ENCODE measurements around the gene INPP4B.

DNA sequence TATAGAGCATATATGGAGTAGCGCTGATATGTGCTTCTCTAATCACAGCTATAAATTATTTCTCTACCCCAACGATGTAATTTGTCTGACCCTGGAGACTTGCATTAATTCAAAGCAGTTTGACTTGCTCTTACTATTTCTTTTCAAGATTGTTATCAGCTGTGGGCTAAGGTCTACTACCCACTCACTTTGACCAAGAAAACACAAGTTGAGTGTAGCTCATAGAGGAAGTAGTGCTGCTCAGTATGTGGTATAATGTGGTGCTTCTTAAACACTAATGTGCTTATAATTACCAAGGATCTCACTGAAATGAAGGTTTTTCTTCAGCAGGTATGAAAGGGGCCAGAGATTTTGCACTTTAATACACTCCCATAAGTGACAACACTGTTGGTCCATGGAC, 70.1 kb downstream of the INPP4B start:
- TF ChIP-seq, protein P1, sequence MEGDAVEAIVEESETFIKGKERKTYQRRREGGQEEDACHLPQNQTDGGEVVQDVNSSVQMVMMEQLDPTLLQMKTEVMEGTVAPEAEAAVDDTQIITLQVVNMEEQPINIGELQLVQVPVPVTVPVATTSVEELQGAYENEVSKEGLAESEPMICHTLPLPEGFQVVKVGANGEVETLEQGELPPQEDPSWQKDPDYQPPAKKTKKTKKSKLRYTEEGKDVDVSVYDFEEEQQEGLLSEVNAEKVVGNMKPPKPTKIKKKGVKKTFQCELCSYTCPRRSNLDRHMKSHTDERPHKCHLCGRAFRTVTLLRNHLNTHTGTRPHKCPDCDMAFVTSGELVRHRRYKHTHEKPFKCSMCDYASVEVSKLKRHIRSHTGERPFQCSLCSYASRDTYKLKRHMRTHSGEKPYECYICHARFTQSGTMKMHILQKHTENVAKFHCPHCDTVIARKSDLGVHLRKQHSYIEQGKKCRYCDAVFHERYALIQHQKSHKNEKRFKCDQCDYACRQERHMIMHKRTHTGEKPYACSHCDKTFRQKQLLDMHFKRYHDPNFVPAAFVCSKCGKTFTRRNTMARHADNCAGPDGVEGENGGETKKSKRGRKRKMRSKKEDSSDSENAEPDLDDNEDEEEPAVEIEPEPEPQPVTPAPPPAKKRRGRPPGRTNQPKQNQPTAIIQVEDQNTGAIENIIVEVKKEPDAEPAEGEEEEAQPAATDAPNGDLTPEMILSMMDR (IDR thresholded peaks at IDR 0.05) = no peak
- no peak for TF ChIP-seq POLR2A (IDR thresholded peaks at IDR 0.05)

Data from ovary (tissue), 3 donors.